Endothelial cell of umbilical vein (primary cell): ENCODE data around the gene CMSS1. TPM values are rescaled to one million over a fixed set of nuclear protein-coding genes. Genes with fewer than 3 reads are reported as not detected.

Source experiments
- BruUV-seq: library from RNA; stranded (reverse); fragments of 400-500 nt; replicated peaks from 2 replicates; lab custom pipeline; 2021; lab: Mats Ljungman, UMichigan
- CTCF ChIA-PET: fragments of 300-600, 350-600 bp; sonication (Branson Sonifier 250); formaldehyde crosslinking; loops from one replicate; lab custom pipeline; 2021; ENCODE audit warnings: antibody characterized with exemption, inconsistent platforms; lab: Charles Lee
- POLR2A ChIA-PET: fragments of 300-600, 350-600 bp; sonication (Branson Sonifier 250); formaldehyde crosslinking; loops from one replicate; lab custom pipeline; 2021; ENCODE audit warnings: antibody characterized with exemption, inconsistent platforms; lab: Charles Lee
- DNase-seq: peaks from one replicate; pipeline ENCODE4 v3.0.0-alpha.2; 2011; ENCODE audit warnings: low read depth, low spot score
- FAIRE-seq: peaks from 2 replicates; lab custom pipeline; 2011; peaks lifted over from hg19 to GRCh38; lab: Jason Lieb, UNC
- H2AFZ ChIP-seq: 2 replicates; pipeline ENCODE4 v1.6.0; 2012; ENCODE audit warnings: low read depth, low read length, control low read depth, inconsistent platforms
- H3K27ac ChIP-seq: 2 replicates; pipeline ENCODE4 v1.5.1; 2011; ENCODE audit warnings: low read depth, mild to moderate bottlenecking, control low read depth, low read length, moderate library complexity; ENCODE audit not compliant: insufficient read depth
- H3K27me3 ChIP-seq, 2 experiments: 2 replicates each; pipeline versions ENCODE4 v1.6.0 to v1.6.1; 2011; ENCODE audit warnings: low read length in 2 of 2, mixed read lengths in 1 of 2; ENCODE audit not compliant: control insufficient read depth in 2 of 2, insufficient read depth in 2 of 2
- H3K36me3 ChIP-seq, 2 experiments: 2 replicates in 1 of 2; 3 replicates in 1 of 2; pipeline ENCODE4 v1.5.1; 2011; ENCODE audit warnings: low read length in 2 of 2, mild to moderate bottlenecking in 1 of 2, moderate library complexity in 1 of 2; ENCODE audit not compliant: control insufficient read depth in 2 of 2, insufficient read depth in 2 of 2; ENCODE audit errors: extremely low read depth in 1 of 2
- H3K4me1 ChIP-seq: 3 replicates; pipeline ENCODE4 v1.5.1; 2011; ENCODE audit warnings: mild to moderate bottlenecking, low read length; ENCODE audit not compliant: control insufficient read depth, insufficient read depth; ENCODE audit errors: extremely low read depth
- H3K4me2 ChIP-seq: 2 replicates; pipeline ENCODE4 v1.6.1; 2011; ENCODE audit warnings: low read length, control low read depth, mixed read lengths; ENCODE audit not compliant: insufficient read depth
- H3K4me3 ChIP-seq, 3 experiments: fragments of 200-600 bp in 1 of 3; sonication (generic), shearing (Covaris generic) in 1 of 3; replicated peaks in 1 of 3; 2 replicates each; pipeline ENCODE4 v1.5.1; 2011 to 2016; ENCODE audit warnings: control low read depth in 3 of 3, low read length in 3 of 3, mild to moderate bottlenecking in 2 of 3, inconsistent platforms in 1 of 3, low read depth in 1 of 3, moderate library complexity in 1 of 3; ENCODE audit not compliant: insufficient read depth in 1 of 3
- H3K79me2 ChIP-seq: 2 replicates; pipeline ENCODE4 v1.6.0; 2012; ENCODE audit warnings: low read length, inconsistent platforms; ENCODE audit not compliant: control insufficient read depth, insufficient read depth
- H3K9ac ChIP-seq: replicated peaks from 2 replicates; pipeline ENCODE3; 2011; ENCODE audit warnings: low read length, control low read depth; ENCODE audit not compliant: insufficient read depth; ENCODE audit errors: extremely low read depth
- H3K9me1 ChIP-seq: replicated peaks from 3 replicates; pipeline ENCODE4 v1.6.0; 2011; ENCODE audit warnings: mild to moderate bottlenecking, low read length; ENCODE audit not compliant: control insufficient read depth, insufficient read depth; ENCODE audit errors: extremely low read depth
- H3K9me3 ChIP-seq: replicated peaks from 2 replicates; pipeline ENCODE4 v1.5.1; 2012; ENCODE audit warnings: low read length, inconsistent platforms; ENCODE audit not compliant: control insufficient read depth, insufficient read depth
- H4K20me1 ChIP-seq: replicated peaks from 2 replicates; pipeline ENCODE3; 2011; ENCODE audit warnings: mild to moderate bottlenecking, low read length; ENCODE audit not compliant: control insufficient read depth, insufficient read depth; ENCODE audit errors: extremely low read depth
- EZH2 ChIP-seq: IDR thresholded peaks from 2 replicates; pipeline ENCODE4 v1.6.1; 2012; ENCODE audit warnings: borderline replicate concordance, low read depth, mild to moderate bottlenecking, moderate library complexity, low read length, inconsistent platforms; ENCODE audit not compliant: severe bottlenecking
- FOS ChIP-seq: IDR thresholded peaks from 2 replicates; pipeline ENCODE4 v1.6.1; 2011; ENCODE audit warnings: mild to moderate bottlenecking, low read length, moderate library complexity, borderline replicate concordance; ENCODE audit not compliant: insufficient read depth
- GATA2 ChIP-seq: IDR thresholded peaks from 2 replicates; pipeline ENCODE4 v1.7.0; 2011; ENCODE audit warnings: low read depth, mild to moderate bottlenecking, moderate library complexity, mixed read lengths, low read length; ENCODE audit not compliant: insufficient read length, insufficient read depth
- JUN ChIP-seq: IDR thresholded peaks from 2 replicates; pipeline ENCODE4 v1.6.1; 2011; ENCODE audit warnings: borderline replicate concordance, low read depth; ENCODE audit not compliant: insufficient read length, insufficient read depth
- MAX ChIP-seq: IDR thresholded peaks from 2 replicates; pipeline ENCODE4 v1.6.1; 2011; ENCODE audit not compliant: insufficient read depth, insufficient read length
- MYC ChIP-seq: IDR thresholded peaks from one replicate; pipeline ENCODE4 v1.6.1; 2011; ENCODE audit warnings: mild to moderate bottlenecking, low read depth, low read length
- POLR2A ChIP-seq: IDR thresholded peaks from 2 replicates; pipeline ENCODE4 v1.6.1; 2012; ENCODE audit warnings: low read depth, mild to moderate bottlenecking, control low read depth, low read length
- POLR2AphosphoS5 ChIP-seq: IDR thresholded peaks from 2 replicates; pipeline ENCODE4 v1.6.1; 2012; ENCODE audit warnings: low read depth, mild to moderate bottlenecking, control low read depth, low read length, moderate library complexity; ENCODE audit not compliant: insufficient read depth
- dilution Hi-C: fragments of 300-500 bp; cut with MboI; formaldehyde crosslinking; loops from one replicate; pipeline ENCODE4 v1.15.0; 2019; ENCODE audit warnings: low sequenced_read_pairs; ENCODE audit not compliant: extremely low pct_ligation_motif_present
- intact Hi-C: fragments of 100-400 bp; cut with micrococcal nuclease; formaldehyde crosslinking; loops from one replicate; pipeline ENCODE4 v1.10.0; 2022
- polyA plus RNA-seq, 4 experiments: library from polyadenylated mRNA; depleted of rRNA in 3 of 4; stranded (reverse) in 3 of 4; unstranded in 1 of 4; fragments of >200 nt; gene quantifications; 2 replicates each; pipeline versions ENCODE4 v1.2.1 to v1.2.3, GENCODE V29; 2011 to 2012; ENCODE audit warnings: missing spikeins in 1 of 4
- total RNA-seq: library from RNA; stranded (reverse); gene quantifications from 2 replicates; pipeline ENCODE4 v1.2.3, GENCODE V29; 2021
- TF ChIP-seq, protein P1 (sequence below), 2 donors: IDR thresholded peaks; 1 replicate in 1 of 2; 2 replicates in 1 of 2; pipeline ENCODE4 v1.5.1; 2011; ENCODE audit warnings: low read length in 2 of 2, mild to moderate bottlenecking in 2 of 2, moderate library complexity in 2 of 2, control low read depth in 1 of 2, inconsistent platforms in 1 of 2, low read depth in 1 of 2; ENCODE audit not compliant: insufficient read depth in 1 of 2; ENCODE audit errors: extremely low read depth in 1 of 2

The CMSS1 gene
- total and polyA plus RNA-seq, 2 donors (not counting 3 experiments of a cell fraction or from before 2014, with no cell fraction given) = 9.7 to 60.6 TPM

DNA sequence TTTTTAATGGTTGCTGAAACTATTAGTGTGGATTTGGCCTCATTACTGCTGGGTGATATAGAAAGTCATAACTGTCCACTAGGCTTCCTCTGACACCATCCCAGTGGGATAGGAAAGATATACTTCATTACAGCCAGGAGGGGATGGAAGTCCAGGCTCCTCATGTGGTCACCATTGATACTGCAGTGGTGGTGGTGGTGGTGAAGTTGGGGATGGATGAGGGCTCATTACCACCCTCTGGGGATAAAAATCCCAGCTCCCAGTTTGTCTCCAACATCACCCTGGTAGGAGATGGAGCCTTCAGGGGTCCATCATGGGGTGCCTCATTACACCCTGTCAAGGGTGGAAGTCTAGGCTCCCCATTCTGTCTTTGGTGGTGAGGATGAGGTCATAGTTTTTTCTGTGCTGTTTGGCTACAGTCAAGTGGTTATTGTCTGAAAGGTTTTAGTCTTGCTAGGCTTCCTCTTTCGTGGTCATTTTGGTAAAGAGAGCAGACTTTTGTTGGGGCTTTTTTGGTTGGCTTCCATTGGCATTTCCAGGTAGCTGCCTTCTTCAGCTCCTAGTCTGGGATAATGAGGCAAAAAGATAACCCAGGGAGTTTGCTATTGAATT, 326.7 kb downstream of the CMSS1 start:
- H3K79me2 ChIP-seq = no peaks in the 10 kb centered on the region
- no peaks in the 10 kb centered on the region for H4K20me1 ChIP-seq
- no peaks in the 10 kb centered on the region for H3K27me3 ChIP-seq
- H3K36me3 ChIP-seq = no peaks in the 10 kb centered on the region
- H3K9me1 ChIP-seq = no peaks in the 10 kb centered on the region
- ChIA-PET POLR2A (no interaction called here), CTCF (interaction anchor here (1.2 kb wide), 1 partner anchor 14 kb away, joined by 3 read pairs; no protein-coding TSS in a partner anchor)
- no peak overlapping the region for H2AFZ ChIP-seq
- DNase-seq (no peak), FAIRE-seq (no peak)
- no peak overlapping the region for H3K4me3 ChIP-seq
- dilution Hi-C loops = no loop called here
- BruUV-seq = no TSS peak
- H3K27ac ChIP-seq = no peak overlapping the region
- H3K9me3 ChIP-seq = no peaks in the 10 kb centered on the region
- TF ChIP-seq MYC (no peak), EZH2 (no peak), POLR2A (no peak), FOS (no peak), POLR2AphosphoS5 (no peak), MAX (no peak), JUN (no peak), GATA2 (no peak)
- TF ChIP-seq, protein P1, sequence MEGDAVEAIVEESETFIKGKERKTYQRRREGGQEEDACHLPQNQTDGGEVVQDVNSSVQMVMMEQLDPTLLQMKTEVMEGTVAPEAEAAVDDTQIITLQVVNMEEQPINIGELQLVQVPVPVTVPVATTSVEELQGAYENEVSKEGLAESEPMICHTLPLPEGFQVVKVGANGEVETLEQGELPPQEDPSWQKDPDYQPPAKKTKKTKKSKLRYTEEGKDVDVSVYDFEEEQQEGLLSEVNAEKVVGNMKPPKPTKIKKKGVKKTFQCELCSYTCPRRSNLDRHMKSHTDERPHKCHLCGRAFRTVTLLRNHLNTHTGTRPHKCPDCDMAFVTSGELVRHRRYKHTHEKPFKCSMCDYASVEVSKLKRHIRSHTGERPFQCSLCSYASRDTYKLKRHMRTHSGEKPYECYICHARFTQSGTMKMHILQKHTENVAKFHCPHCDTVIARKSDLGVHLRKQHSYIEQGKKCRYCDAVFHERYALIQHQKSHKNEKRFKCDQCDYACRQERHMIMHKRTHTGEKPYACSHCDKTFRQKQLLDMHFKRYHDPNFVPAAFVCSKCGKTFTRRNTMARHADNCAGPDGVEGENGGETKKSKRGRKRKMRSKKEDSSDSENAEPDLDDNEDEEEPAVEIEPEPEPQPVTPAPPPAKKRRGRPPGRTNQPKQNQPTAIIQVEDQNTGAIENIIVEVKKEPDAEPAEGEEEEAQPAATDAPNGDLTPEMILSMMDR (IDR thresholded peaks at IDR 0.05; ENCODE audit: extremely low read depth in 1 of 2, insufficient read depth in 1 of 2, low read depth in 1 of 2, low read length in 2 of 2) = no peak
- H3K9ac ChIP-seq = no peak overlapping the region
- intact Hi-C loops = no loop called here
- no peaks in the 10 kb centered on the region for H3K4me1 ChIP-seq
- no peak overlapping the region for H3K4me2 ChIP-seq
